Measurements from ENCODE around the gene DNMBP.

DNA sequence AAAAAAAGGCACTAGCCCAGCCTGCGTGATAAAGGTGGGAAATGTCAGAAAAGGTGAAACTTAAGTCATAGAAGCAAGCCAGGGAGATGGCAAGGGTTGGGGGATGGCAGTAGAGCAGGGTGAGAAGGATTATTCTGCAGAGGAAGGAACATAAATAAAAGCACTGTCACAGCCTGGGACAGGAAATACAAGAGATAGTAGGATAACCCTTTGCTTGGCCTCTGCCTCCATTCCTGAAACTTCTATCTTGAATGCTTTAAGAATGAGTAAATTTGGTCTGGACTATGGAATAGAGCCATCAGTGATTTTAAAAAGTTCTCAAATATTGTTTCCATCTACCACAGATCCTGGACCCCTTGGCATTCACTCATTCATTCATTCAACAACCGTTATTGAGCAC is 177.3 kb downstream of the DNMBP start:
- TF ChIP-seq, protein P1, sequence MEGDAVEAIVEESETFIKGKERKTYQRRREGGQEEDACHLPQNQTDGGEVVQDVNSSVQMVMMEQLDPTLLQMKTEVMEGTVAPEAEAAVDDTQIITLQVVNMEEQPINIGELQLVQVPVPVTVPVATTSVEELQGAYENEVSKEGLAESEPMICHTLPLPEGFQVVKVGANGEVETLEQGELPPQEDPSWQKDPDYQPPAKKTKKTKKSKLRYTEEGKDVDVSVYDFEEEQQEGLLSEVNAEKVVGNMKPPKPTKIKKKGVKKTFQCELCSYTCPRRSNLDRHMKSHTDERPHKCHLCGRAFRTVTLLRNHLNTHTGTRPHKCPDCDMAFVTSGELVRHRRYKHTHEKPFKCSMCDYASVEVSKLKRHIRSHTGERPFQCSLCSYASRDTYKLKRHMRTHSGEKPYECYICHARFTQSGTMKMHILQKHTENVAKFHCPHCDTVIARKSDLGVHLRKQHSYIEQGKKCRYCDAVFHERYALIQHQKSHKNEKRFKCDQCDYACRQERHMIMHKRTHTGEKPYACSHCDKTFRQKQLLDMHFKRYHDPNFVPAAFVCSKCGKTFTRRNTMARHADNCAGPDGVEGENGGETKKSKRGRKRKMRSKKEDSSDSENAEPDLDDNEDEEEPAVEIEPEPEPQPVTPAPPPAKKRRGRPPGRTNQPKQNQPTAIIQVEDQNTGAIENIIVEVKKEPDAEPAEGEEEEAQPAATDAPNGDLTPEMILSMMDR (conservative IDR thresholded peaks at IDR 0.05; ENCODE audit: low read depth in 2 of 2) = no peak
- TF ChIP-seq EZH2 (IDR thresholded peaks at IDR 0.05; ENCODE audit: low read depth, unreplicated experiment) = no peak
- TF ChIP-seq POLR2AphosphoS5 (IDR thresholded peaks at IDR 0.05; ENCODE audit: low read depth) = no peak
- TF ChIP-seq, protein P2, sequence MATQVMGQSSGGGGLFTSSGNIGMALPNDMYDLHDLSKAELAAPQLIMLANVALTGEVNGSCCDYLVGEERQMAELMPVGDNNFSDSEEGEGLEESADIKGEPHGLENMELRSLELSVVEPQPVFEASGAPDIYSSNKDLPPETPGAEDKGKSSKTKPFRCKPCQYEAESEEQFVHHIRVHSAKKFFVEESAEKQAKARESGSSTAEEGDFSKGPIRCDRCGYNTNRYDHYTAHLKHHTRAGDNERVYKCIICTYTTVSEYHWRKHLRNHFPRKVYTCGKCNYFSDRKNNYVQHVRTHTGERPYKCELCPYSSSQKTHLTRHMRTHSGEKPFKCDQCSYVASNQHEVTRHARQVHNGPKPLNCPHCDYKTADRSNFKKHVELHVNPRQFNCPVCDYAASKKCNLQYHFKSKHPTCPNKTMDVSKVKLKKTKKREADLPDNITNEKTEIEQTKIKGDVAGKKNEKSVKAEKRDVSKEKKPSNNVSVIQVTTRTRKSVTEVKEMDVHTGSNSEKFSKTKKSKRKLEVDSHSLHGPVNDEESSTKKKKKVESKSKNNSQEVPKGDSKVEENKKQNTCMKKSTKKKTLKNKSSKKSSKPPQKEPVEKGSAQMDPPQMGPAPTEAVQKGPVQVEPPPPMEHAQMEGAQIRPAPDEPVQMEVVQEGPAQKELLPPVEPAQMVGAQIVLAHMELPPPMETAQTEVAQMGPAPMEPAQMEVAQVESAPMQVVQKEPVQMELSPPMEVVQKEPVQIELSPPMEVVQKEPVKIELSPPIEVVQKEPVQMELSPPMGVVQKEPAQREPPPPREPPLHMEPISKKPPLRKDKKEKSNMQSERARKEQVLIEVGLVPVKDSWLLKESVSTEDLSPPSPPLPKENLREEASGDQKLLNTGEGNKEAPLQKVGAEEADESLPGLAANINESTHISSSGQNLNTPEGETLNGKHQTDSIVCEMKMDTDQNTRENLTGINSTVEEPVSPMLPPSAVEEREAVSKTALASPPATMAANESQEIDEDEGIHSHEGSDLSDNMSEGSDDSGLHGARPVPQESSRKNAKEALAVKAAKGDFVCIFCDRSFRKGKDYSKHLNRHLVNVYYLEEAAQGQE (IDR thresholded peaks at IDR 0.05; ENCODE audit: unreplicated experiment) = no peak
- no peak for TF ChIP-seq CREB1 (CRISPR knock-in tag; IDR thresholded peaks at IDR 0.05; ENCODE audit: low read depth)
- TF ChIP-seq JUNB (IDR thresholded peaks at IDR 0.05; ENCODE audit: unreplicated experiment) = no peak
- TF ChIP-seq, protein P3, sequence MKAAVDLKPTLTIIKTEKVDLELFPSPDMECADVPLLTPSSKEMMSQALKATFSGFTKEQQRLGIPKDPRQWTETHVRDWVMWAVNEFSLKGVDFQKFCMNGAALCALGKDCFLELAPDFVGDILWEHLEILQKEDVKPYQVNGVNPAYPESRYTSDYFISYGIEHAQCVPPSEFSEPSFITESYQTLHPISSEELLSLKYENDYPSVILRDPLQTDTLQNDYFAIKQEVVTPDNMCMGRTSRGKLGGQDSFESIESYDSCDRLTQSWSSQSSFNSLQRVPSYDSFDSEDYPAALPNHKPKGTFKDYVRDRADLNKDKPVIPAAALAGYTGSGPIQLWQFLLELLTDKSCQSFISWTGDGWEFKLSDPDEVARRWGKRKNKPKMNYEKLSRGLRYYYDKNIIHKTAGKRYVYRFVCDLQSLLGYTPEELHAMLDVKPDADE (IDR thresholded peaks at IDR 0.05) = no peak
- no peak for TF ChIP-seq EZH2phosphoT487 (IDR thresholded peaks at IDR 0.05; ENCODE audit: unreplicated experiment)
- TF ChIP-seq NANOG (IDR thresholded peaks at IDR 0.05; ENCODE audit: borderline replicate concordance) = no peak
- TF ChIP-seq STAT1 (IDR thresholded peaks at IDR 0.05; ENCODE audit: unreplicated experiment) = no peak
- TF ChIP-seq ZNF331 (CRISPR knock-in tag; IDR thresholded peaks at IDR 0.05; ENCODE audit: low read depth) = no peak
- TF ChIP-seq, protein P4, sequence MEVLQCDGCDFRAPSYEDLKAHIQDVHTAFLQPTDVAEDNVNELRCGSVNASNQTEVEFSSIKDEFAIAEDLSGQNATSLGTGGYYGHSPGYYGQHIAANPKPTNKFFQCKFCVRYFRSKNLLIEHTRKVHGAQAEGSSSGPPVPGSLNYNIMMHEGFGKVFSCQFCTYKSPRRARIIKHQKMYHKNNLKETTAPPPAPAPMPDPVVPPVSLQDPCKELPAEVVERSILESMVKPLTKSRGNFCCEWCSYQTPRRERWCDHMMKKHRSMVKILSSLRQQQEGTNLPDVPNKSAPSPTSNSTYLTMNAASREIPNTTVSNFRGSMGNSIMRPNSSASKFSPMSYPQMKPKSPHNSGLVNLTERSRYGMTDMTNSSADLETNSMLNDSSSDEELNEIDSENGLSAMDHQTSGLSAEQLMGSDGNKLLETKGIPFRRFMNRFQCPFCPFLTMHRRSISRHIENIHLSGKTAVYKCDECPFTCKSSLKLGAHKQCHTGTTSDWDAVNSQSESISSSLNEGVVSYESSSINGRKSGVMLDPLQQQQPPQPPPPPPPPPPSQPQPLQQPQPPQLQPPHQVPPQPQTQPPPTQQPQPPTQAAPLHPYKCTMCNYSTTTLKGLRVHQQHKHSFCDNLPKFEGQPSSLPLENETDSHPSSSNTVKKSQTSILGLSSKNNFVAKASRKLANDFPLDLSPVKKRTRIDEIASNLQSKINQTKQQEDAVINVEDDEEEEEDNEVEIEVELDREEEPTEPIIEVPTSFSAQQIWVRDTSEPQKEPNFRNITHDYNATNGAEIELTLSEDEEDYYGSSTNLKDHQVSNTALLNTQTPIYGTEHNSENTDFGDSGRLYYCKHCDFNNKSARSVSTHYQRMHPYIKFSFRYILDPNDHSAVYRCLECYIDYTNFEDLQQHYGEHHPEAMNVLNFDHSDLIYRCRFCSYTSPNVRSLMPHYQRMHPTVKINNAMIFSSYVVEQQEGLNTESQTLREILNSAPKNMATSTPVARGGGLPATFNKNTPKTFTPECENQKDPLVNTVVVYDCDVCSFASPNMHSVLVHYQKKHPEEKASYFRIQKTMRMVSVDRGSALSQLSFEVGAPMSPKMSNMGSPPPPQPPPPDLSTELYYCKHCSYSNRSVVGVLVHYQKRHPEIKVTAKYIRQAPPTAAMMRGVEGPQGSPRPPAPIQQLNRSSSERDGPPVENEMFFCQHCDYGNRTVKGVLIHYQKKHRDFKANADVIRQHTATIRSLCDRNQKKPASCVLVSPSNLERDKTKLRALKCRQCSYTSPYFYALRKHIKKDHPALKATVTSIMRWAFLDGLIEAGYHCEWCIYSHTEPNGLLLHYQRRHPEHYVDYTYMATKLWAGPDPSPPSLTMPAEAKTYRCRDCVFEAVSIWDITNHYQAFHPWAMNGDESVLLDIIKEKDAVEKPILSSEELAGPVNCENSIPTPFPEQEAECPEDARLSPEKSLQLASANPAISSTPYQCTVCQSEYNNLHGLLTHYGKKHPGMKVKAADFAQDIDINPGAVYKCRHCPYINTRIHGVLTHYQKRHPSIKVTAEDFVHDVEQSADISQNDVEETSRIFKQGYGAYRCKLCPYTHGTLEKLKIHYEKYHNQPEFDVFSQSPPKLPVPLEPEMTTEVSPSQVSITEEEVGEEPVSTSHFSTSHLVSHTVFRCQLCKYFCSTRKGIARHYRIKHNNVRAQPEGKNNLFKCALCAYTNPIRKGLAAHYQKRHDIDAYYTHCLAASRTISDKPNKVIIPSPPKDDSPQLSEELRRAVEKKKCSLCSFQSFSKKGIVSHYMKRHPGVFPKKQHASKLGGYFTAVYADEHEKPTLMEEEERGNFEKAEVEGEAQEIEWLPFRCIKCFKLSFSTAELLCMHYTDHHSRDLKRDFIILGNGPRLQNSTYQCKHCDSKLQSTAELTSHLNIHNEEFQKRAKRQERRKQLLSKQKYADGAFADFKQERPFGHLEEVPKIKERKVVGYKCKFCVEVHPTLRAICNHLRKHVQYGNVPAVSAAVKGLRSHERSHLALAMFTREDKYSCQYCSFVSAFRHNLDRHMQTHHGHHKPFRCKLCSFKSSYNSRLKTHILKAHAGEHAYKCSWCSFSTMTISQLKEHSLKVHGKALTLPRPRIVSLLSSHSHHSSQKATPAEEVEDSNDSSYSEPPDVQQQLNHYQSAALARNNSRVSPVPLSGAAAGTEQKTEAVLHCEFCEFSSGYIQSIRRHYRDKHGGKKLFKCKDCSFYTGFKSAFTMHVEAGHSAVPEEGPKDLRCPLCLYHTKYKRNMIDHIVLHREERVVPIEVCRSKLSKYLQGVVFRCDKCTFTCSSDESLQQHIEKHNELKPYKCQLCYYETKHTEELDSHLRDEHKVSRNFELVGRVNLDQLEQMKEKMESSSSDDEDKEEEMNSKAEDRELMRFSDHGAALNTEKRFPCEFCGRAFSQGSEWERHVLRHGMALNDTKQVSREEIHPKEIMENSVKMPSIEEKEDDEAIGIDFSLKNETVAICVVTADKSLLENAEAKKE (CRISPR knock-in tag; IDR thresholded peaks at IDR 0.05) = no peak
- TF ChIP-seq ZNF114 (CRISPR knock-in tag; IDR thresholded peaks at IDR 0.05) = no peak

Measured in GM23338 (cell line).